ENCODE results near the gene NELL2.

DNA sequence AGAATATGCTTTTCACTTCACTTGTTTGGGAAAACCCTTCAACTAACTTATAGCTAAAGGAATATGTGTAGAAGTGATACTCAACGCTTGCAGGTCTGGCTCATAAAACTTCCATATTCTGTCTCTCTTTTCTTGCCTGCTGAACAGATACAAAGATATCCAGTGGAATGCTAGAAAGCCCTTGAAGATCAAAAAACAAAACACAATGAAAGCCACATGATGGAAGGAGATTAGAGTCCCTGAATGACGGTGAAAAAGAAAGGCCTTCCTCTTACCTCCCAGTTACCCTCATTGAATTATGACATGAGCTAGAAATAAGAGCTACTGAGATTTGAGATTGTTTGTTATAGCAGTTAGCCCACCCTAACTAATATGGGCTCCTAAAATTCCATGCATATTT lies 28.2 kb upstream of the NELL2 start:
- TF ChIP-seq POLR2A (IDR thresholded peaks at IDR 0.05): no peak
- TF ChIP-seq CTCF (IDR thresholded peaks at IDR 0.05): no peak

All from lower leg skin (tissue), 3 donors.